ENCODE results near the gene GALNT2.

- TF ChIP-seq CTCF (IDR thresholded peaks at IDR 0.05) (no peak), SREBF2 (IDR thresholded peaks at IDR 0.05) (no peak), HEYL (CRISPR knock-in tag; IDR thresholded peaks at IDR 0.05) (no peak), RCOR1 (IDR thresholded peaks at IDR 0.05; ENCODE audit: low read depth, low read length) (no peak), BCL3 (IDR thresholded peaks at IDR 0.05) (no peak), NR3C1 (IDR thresholded peaks at IDR 0.05) (no peak), CBX8 (IDR thresholded peaks at IDR 0.05) (no peak)
These were observed 212.0 kb downstream of the GALNT2 start for GRCh38 chr1:230278871-230279582.

All from A549 (cell line).